GM21576 (cell line): Measurements from ENCODE around the gene CELF4.

Experiments used
- ATAC-seq: cut with Tn5 transposase; IDR thresholded peaks from one replicate; pipeline ENCODE4 v1.9.1; 2021; ENCODE audit warnings: mild to moderate bottlenecking, moderate library complexity; ENCODE audit not compliant: unreplicated experiment

Gene CELF4

DNA sequence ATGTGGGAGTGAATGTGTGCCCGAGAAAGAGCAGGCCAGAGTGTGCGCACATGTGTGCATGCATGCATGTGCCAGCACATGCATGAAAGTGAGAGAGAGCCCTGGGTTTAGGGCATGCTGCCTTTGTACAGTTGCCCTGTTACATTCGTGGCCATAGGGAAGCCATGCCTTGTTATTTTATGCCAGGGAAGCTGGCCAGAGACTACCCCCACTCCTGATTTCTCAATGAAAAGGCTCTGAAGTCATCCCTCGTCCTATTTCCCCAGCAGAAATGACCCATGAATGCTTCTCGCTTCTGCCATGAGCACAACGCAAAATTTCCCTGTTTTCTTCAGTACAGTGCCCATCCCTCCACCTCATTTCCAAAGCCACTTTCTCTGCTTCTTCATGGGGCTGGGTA, 143.0 kb downstream of the CELF4 start:
- no peak for ATAC-seq

DNA sequence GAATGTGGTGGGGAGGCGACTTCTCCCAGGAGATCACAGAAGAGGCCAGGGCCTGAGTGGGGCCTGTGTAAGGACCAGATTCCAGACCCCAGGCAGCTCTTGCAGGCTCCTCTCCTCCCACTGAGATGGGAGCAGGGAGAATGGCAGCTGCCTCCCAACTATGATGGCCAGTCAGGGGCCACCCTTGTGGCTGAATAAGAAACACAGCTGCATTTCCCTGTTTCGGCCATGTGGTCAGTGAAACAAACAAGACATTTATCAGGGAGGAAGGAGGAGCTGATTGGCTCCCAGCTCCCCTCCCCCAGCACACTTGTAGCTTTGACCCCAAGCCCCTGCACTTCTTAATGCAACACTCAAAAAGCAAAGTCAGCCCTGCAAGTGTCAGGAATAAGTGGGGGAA, 143.5 kb downstream of the CELF4 start:
- no peak for ATAC-seq

DNA sequence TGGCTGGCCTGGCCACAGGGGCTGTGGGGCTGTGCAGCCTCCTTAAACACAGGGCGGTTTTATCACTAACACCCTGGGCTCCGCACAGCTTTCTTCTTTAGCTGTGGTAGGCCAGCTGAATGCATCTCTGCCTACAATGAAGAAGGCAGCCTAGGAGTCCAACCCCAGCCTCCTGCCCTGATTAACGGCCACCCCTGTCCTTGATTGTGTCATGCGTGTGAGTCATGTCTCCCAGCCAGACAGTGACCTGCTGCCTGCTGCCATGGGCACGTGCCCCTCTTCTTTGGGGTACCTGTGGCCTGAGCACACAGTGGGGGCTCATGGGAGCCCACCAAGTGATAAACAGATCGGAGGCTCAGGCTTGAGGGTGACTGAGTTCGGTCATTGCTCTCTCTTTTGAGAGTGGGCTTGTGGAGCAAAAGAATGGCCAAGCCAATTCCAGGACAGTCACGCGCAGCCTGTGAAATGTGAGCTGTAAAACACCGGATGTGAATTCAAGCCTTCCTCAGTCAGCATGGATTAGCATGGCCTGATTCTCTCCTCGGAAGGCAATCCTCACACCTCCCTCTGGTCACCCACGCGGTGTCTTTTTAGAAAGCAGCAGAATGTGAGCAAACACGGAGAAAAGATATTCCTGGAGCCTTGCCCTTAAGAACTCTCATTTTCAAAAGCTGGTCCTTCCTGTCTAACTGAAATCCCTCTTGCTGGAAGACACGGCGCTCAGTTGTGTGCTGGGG, 144.1 kb downstream of the CELF4 start:
- no peak for ATAC-seq

GRCh38 chr18:37420315-37420880, 145.2 kb downstream of the CELF4 start:
- no peak for ATAC-seq

DNA sequence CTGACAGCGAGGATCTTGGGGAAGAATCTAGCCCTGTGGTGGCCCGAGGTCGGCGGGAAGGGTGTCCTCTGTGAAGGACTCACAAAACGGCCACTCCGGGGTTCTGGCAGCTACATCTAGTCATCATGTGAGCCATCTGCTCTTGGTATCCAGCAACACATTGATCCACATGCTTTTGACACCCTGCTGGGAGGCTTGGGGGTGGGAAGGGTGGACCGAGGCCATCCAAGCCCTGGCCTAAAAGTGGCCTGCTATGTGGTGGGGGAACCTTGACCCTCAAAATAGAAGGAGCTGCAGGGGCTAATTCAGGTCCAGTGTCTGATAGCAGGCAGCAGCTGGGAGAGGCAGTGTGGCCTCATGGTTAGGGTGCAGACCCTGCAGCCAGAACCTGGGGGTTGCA, 145.7 kb downstream of the CELF4 start:
- ATAC-seq, result no peak

DNA sequence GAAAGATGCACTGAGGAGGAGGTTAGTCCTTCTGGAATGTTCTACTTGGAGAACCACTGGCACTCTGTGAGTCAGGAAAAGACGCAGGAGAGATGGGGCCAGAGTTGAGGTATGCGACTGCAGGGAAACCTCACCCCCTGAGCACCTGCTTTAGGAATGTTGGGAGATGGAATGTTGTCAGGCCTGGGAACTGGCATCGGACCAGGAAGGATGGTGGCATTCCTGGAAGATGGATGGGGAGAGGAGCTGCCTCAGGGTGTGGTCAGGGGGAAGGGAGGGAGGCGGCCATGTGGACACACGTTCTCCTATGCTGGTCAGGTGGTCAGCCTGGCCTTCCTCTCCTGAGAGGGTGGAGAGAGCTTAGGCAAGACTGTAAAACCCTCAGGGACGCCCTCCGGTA, 146.3 kb downstream of the CELF4 start:
- no peak for ATAC-seq

- no peak for ATAC-seq
Observed at GRCh38 chr18:37414816-37415215, 150.8 kb downstream of the CELF4 start.

- no peak for ATAC-seq
Observed at GRCh38 chr18:37412829-37413228, 152.8 kb downstream of the CELF4 start.

- no peak for ATAC-seq
Observed at GRCh38 chr18:37412333-37412732, 153.3 kb downstream of the CELF4 start.

GRCh38 chr18:37409878-37410277, 155.7 kb downstream of the CELF4 start:
- no peak for ATAC-seq

GRCh38 chr18:37408676-37409265, 156.8 kb downstream of the CELF4 start:
- ATAC-seq, result no peak

- no peak for ATAC-seq
Observed at GRCh38 chr18:37407571-37407970, 158.0 kb downstream of the CELF4 start.

DNA sequence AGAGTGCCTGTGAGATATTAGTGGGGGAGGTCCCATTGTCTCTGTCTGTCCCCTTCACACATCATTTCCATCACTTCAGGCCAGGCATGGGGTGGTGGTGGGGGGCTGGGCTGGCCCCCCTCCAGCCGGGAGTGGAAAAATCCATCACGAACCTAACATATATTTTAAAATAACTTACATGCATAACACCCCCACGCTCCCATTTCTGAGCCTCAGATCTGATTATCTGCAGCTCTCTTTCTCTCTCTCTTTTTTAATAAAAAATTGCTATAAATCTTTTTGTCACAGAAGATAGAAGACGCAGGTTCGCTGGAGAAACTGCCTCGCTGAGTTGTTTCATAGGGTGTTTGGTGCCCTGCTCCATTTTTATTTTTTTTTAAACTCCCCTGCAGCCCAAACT, 159.8 kb downstream of the CELF4 start:
- ATAC-seq, result no peak

- no peak for ATAC-seq
Observed at GRCh38 chr18:37405229-37405628, 160.4 kb downstream of the CELF4 start.

DNA sequence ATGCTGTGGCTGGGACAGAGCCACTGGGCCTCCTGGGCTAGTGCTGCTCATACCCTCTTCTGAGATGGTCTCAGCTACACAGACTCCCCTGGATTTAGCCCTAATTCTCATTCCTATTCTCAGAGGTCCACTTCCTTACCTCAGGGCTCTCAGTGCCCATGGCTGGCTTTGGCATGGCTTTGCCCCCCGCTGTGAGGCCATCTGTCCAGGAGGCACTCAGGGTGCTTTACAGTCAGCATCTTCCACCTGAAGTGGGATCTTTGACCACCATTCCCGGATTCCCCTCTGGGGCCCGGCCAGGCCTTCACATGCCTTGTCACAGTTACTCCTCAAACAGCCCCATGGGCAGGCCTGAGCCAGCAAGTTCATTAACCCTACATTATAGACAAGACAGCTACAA, 161.8 kb downstream of the CELF4 start:
- no peak for ATAC-seq

GRCh38 chr18:37403100-37403781, 162.4 kb downstream of the CELF4 start:
- no peak for ATAC-seq

DNA sequence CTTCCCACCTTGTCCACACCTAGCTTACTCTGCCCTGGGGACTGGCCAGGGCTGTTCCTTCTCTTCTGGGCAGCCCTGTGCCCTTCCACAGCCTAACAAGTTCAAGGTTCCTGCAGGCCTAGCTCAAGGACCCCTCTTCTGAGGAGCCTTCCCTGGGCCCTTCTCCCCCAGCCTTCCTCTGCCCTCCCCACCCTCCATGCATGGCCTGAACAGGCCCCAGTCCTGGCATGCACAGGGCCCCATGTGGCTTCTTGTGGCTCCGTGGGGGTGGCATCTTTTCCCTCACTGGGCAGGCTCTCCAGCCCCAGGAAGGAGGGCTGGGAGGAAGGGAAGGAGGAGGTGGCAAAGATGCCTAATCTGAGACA, 162.9 kb downstream of the CELF4 start:
- ATAC-seq, result no peak

- ATAC-seq, result no peak
Observed at GRCh38 chr18:37400802-37401201, 164.8 kb downstream of the CELF4 start.

DNA sequence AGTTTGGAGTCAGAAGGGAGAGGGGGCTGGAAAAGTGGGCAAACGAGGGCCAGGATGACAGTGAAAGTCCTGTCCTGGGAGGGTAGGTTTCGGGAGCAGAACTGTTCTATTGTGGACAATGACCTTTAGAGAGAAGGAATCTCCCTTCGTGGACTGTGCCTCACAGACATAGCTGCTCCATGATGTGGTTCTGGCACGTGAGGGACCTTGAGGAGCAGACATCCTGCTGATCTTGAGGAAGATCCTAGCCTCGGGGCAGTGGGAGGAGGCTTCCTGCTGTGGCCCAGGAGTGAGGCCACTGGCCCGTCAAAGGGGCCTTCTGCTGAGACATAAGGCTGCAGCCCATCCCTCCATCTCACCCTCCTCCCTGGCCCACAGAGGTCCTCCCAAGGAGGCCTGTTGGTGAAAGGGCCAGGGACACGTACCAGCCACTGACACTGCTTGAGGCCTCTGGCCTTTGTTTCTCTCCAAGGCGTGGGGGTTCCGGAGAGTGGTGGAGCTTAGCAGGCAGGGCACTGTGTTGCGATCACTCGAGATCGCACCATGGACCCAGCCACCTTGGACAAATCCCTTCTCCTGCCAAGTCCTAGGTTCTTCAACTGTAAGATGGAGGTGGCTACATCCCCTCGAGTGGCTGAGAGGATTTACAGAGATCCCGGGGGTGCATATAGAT, 167.2 kb downstream of the CELF4 start:
- no peak for ATAC-seq

DNA sequence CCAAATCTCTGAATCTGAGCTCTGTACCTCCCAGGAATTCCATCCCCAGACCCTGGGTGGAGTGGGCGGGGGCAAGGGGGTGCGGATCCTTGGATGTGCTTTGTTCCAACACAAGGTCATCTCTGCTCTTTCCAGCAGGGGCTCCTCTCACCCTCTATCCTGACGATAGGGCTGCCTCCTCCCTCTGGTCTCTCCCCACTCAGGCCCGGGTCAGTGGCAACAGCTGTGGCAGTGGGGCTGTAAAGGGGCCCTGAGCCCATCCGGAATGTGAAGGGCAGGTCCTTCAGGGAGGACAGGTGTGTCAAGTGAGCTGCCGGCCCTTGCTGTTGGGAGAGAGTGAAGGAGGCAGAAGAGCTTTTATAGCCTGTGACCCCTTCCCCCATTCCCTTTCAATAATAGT, 167.8 kb downstream of the CELF4 start:
- ATAC-seq, result no peak

GRCh38 chr18:37396971-37397720, 168.5 kb downstream of the CELF4 start:
- no peak for ATAC-seq
